NCI-H446 (cell line): ENCODE results near the gene THEMIS2.
"Not testable (repeated sequence)": the region's sequence is repeated elsewhere in the genome, so short reads cannot be mapped to it uniquely, and the experiment has no call there.

Experiments
- DNase-seq, 2 experiments: peaks; one replicate each; lab custom pipeline; 2025; lab: John Stamatoyannopoulos, UW

THEMIS2 gene

GRCh38 chr1:27862671-27863537 is 9.4 kb upstream of the THEMIS2 start:
- DNase-seq = no peak

GRCh38 chr1:27863538-27863915 is 8.8 kb upstream of the THEMIS2 start:
- no peak for DNase-seq

- no peak for DNase-seq
Measured at GRCh38 chr1:27864264-27864895, 8.0 kb upstream of the THEMIS2 start.

GRCh38 chr1:27865821-27866220 is 6.5 kb upstream of the THEMIS2 start:
- no peak for DNase-seq

- DNase-seq = no peak
Measured at GRCh38 chr1:27868556-27868931, 3.8 kb upstream of the THEMIS2 start.

- no peak for DNase-seq
Measured at GRCh38 chr1:27868932-27869718, 3.2 kb upstream of the THEMIS2 start.

- DNase-seq = no peak
Measured at GRCh38 chr1:27869719-27870085, 2.6 kb upstream of the THEMIS2 start.

- DNase-seq = not testable (repeated sequence)
Measured at GRCh38 chr1:27871076-27871475, 1.3 kb upstream of the THEMIS2 start.

- DNase-seq = no peak
Measured at GRCh38 chr1:27872802-27873551, 633 bp downstream of the THEMIS2 start.

- no peak for DNase-seq
Measured at GRCh38 chr1:27873671-27874384, 1.5 kb downstream of the THEMIS2 start.

- DNase-seq = no peak
Measured at GRCh38 chr1:27876341-27877114, 4.2 kb downstream of the THEMIS2 start.

GRCh38 chr1:27877115-27877416 is 4.7 kb downstream of the THEMIS2 start:
- DNase-seq = no peak

- no peak for DNase-seq
Measured at GRCh38 chr1:27878039-27878438, 5.7 kb downstream of the THEMIS2 start.

GRCh38 chr1:27878787-27879335 is 6.5 kb downstream of the THEMIS2 start:
- DNase-seq = no peak

GRCh38 chr1:27879374-27880082 is 7.2 kb downstream of the THEMIS2 start:
- no peak for DNase-seq

- no peak for DNase-seq
Measured at GRCh38 chr1:27882543-27882903, 10.2 kb downstream of the THEMIS2 start.

- no peak for DNase-seq
Measured at GRCh38 chr1:27883536-27883935, 11.2 kb downstream of the THEMIS2 start.

GRCh38 chr1:27884006-27884954 is 11.9 kb downstream of the THEMIS2 start:
- no peak for DNase-seq

- DNase-seq = no peak
Measured at GRCh38 chr1:27885114-27885528, 12.8 kb downstream of the THEMIS2 start.
